Fibroblast of lung (primary cell): ENCODE results near the gene DOK3.

Experiments
- CTCF ChIP-seq, 2 donors: IDR thresholded peaks in 1 of 2; conservative IDR thresholded peaks in 1 of 2; 1 replicate in 1 of 2; 2 replicates in 1 of 2; pipeline ENCODE4 v1.5.1; 2011 to 2012; ENCODE audit warnings: low read length in 2 of 2, control low read depth in 1 of 2, inconsistent platforms in 1 of 2, low read depth in 1 of 2, mild to moderate bottlenecking in 1 of 2
- EZH2 ChIP-seq: IDR thresholded peaks from 2 replicates; pipeline ENCODE4 v1.5.1; 2012; ENCODE audit warnings: low read length, control low read depth, mild to moderate bottlenecking; ENCODE audit errors: missing control alignments

- TF ChIP-seq CTCF (conservative IDR thresholded peaks at IDR 0.05 in 1 of 2, IDR thresholded peaks at IDR 0.05 in 1 of 2; ENCODE audit: low read depth in 1 of 2, low read length in 2 of 2): no peak
- TF ChIP-seq EZH2: no peak
Observed at GRCh38 chr5:177478711-177479646, 30.6 kb downstream of the DOK3 start.
